SK-N-SH (cell line): ENCODE measurements around the gene A4GALT. TPM values are rescaled to one million over a fixed set of nuclear protein-coding genes. Genes with fewer than 3 reads are reported as not detected.
A peak's percentile ranks its signal among the peaks of the same experiment; 100 is the strongest.
"Not testable (repeated sequence)": the region's sequence is repeated elsewhere in the genome, so short reads cannot be mapped to it uniquely, and the experiment has no call there.

ENCODE experiments used
- CTCF ChIA-PET: fragments of 300-600, 350-600 bp; formaldehyde crosslinking; extraction: SDS; loops from one replicate; lab custom pipeline; 2021; lab: Yijun Ruan, JAX
- POLR2A ChIA-PET: fragments of 350-600 bp; sonication (Branson Sonifier 250); formaldehyde crosslinking; extraction: SDS; loops from one replicate; lab custom pipeline; 2020; ENCODE audit warnings: antibody characterized with exemption, inconsistent platforms; lab: Yijun Ruan, JAX
- DNase-seq: peaks from one replicate; pipeline ENCODE4 v3.0.0; 2012
- H2AFZ ChIP-seq: fragments of 200-600 bp; sonication (generic); 2 replicates; pipeline ENCODE4 v1.8.1; 2016; ENCODE audit warnings: antibody characterized with exemption, mild to moderate bottlenecking, low read depth
- H3F3A ChIP-seq: fragments of 200-600 bp; sonication (generic); replicated peaks from 2 replicates; pipeline ENCODE3; 2016; ENCODE audit warnings: antibody characterized with exemption, mild to moderate bottlenecking; ENCODE audit not compliant: insufficient read depth
- H3K27ac ChIP-seq, 2 experiments: fragments of 200-500 bp in 1 of 2; fragments of 200-600 bp in 1 of 2; sonication (Bioruptor generic) in 1 of 2; sonication (generic), shearing (Covaris generic) in 1 of 2; 2 replicates each; pipeline versions ENCODE4 v1.5.1 to v1.6.1; 2014 to 2016; ENCODE audit warnings: low read depth in 2 of 2, inconsistent platforms in 1 of 2, low read length in 1 of 2, mild to moderate bottlenecking in 1 of 2, mixed read lengths in 1 of 2
- H3K27me3 ChIP-seq: fragments of 200-600 bp; sonication (generic), shearing (Covaris generic); 2 replicates; pipeline ENCODE4 v1.6.1; 2016; ENCODE audit warnings: mixed run types; ENCODE audit not compliant: insufficient read depth
- H3K36me3 ChIP-seq, 2 experiments: fragments of 200-500 bp in 1 of 2; fragments of 200-600 bp in 1 of 2; sonication (Bioruptor generic) in 1 of 2; sonication (generic) in 1 of 2; replicated peaks in 1 of 2; 2 replicates each; pipeline versions ENCODE3 to v1.5.1; 2014 to 2016; ENCODE audit warnings: low read length in 1 of 2, mild to moderate bottlenecking in 1 of 2; ENCODE audit not compliant: insufficient read depth in 2 of 2, control insufficient read depth in 1 of 2
- H3K4me1 ChIP-seq, 2 experiments: fragments of 200-500 bp in 1 of 2; fragments of 200-600 bp in 1 of 2; sonication (Bioruptor generic) in 1 of 2; sonication (generic), shearing (Covaris generic) in 1 of 2; 2 replicates each; pipeline versions ENCODE4 v1.5.1 to v1.6.1; 2014 to 2016; ENCODE audit warnings: low read depth in 1 of 2, low read length in 1 of 2, mixed run types in 1 of 2; ENCODE audit not compliant: insufficient read depth in 2 of 2, control insufficient read depth in 1 of 2
- H3K4me2 ChIP-seq: fragments of 200-600 bp; sonication (generic), shearing (Covaris generic); 2 replicates; pipeline ENCODE4 v1.6.1; 2017; ENCODE audit warnings: mixed run types
- H3K4me3 ChIP-seq, 2 experiments: fragments of 200-500 bp in 1 of 2; fragments of 200-600 bp in 1 of 2; sonication (Bioruptor generic) in 1 of 2; sonication (generic), shearing (Covaris generic) in 1 of 2; 2 replicates each; pipeline versions ENCODE4 v1.5.1 to v1.8.1; 2014 to 2016; ENCODE audit warnings: low read depth in 2 of 2, inconsistent platforms in 1 of 2, low read length in 1 of 2, mild to moderate bottlenecking in 1 of 2, mixed read lengths in 1 of 2, moderate library complexity in 1 of 2
- H3K79me2 ChIP-seq: fragments of 200-600 bp; sonication (generic); 2 replicates; pipeline ENCODE4 v1.8.1; 2017; ENCODE audit warnings: mild to moderate bottlenecking; ENCODE audit not compliant: insufficient read depth
- H3K9ac ChIP-seq: fragments of 200-600 bp; sonication (generic); 2 replicates; pipeline ENCODE4 v1.6.1; 2017; ENCODE audit warnings: mixed run types
- H3K9me2 ChIP-seq: fragments of 200-600 bp; sonication (generic); 2 replicates; pipeline ENCODE4 v1.6.1; 2017; ENCODE audit warnings: mixed run types
- H3K9me3 ChIP-seq: fragments of 200-600 bp; sonication (generic); 2 replicates; pipeline ENCODE4 v1.6.1; 2017; ENCODE audit warnings: mixed run types, mild to moderate bottlenecking, moderate library complexity
- H4K20me1 ChIP-seq: fragments of 200-600 bp; sonication (generic); 2 replicates; pipeline ENCODE4 v1.6.1; 2017; ENCODE audit warnings: mild to moderate bottlenecking, mixed run types; ENCODE audit not compliant: insufficient read depth
- CTCF ChIP-seq: fragments of 200-600 bp; sonication (generic); IDR thresholded peaks from 2 replicates; pipeline ENCODE4 v1.6.1; 2017; ENCODE audit warnings: antibody characterized with exemption, mild to moderate bottlenecking, moderate library complexity
- EP300 ChIP-seq, 2 experiments: IDR thresholded peaks; 2 replicates each; pipeline versions ENCODE4 v1.4.0 to v1.6.1; 2012; ENCODE audit warnings: borderline replicate concordance in 1 of 2, low read depth in 1 of 2, low read length in 1 of 2
- MAX ChIP-seq: IDR thresholded peaks from 2 replicates; pipeline ENCODE4 v1.4.0; 2012; ENCODE audit warnings: low read depth
- NRF1 ChIP-seq: IDR thresholded peaks from 2 replicates; pipeline ENCODE4 v1.6.1; 2012; ENCODE audit warnings: low read depth, mild to moderate bottlenecking, low read length
- POLR2AphosphoS5 ChIP-seq: IDR thresholded peaks from 2 replicates; pipeline ENCODE4 v1.6.1; 2012; ENCODE audit warnings: low read depth, low read length
- RAD21 ChIP-seq: IDR thresholded peaks from 2 replicates; pipeline ENCODE4 v1.6.1; 2012; ENCODE audit warnings: mild to moderate bottlenecking, low read length
- RFX5 ChIP-seq: IDR thresholded peaks from 2 replicates; pipeline ENCODE4 v1.6.1; 2012; ENCODE audit warnings: mild to moderate bottlenecking, improper control_type of control experiment, low read length
- SMC3 ChIP-seq: IDR thresholded peaks from 2 replicates; pipeline ENCODE4 v1.6.1; 2012; ENCODE audit warnings: low read depth, low read length, improper control_type of control experiment
- USF2 ChIP-seq: fragments of 150-350 bp; IDR thresholded peaks from 2 replicates; pipeline ENCODE4 v1.6.1; 2017; ENCODE audit warnings: antibody characterized with exemption, low read length, low read depth, borderline replicate concordance
- YY1 ChIP-seq: IDR thresholded peaks from 2 replicates; pipeline ENCODE4 v1.4.0; 2012; ENCODE audit warnings: low read depth, mild to moderate bottlenecking
- WGBS: methylation state at CpG from one replicate; pipeline ENCODE4 v1.1.6; 2017; ENCODE audit warnings: low lambda C conversion rate; 5-methylcytosine and 5-hydroxymethylcytosine counted together
- polyA plus RNA-seq, 3 experiments: library from polyadenylated mRNA; depleted of rRNA; stranded (reverse); fragments of >200 nt; gene quantifications; 2 replicates each; pipeline ENCODE4 v1.2.3, GENCODE V29; 2012

The A4GALT gene
- polyA plus RNA-seq, 1 of the 3 experiments (the other 2 are of a cell fraction) = 9.5 TPM

GRCh38 chr22:42676059-42676607 lies 44.5 kb downstream of the A4GALT start:
- Histone ChIP-seq H3K27me3 (no peaks in the 10 kb centered on the region), H3K4me2 (no peak overlapping the region), H3K36me3 (no peaks in the 10 kb centered on the region), H3K9me2 (no peaks in the 10 kb centered on the region), H3F3A (no peaks in the 10 kb centered on the region), H3K27ac (no peak overlapping the region), H3K79me2 (no peaks in the 10 kb centered on the region), H3K9ac (no peak overlapping the region), H2AFZ (no peak overlapping the region), H3K4me1 (peaks cover 0 to 4% of the 10 kb centered on the region in 2 experiments; a peak in 1 of 4 replicates), H4K20me1 (no peaks in the 10 kb centered on the region), H3K9me3 (no peaks in the 10 kb centered on the region), H3K4me3 (no peak overlapping the region)
- no peak for DNase-seq
- CTCF ChIA-PET = no interaction called here
- POLR2A ChIA-PET = no interaction called here
- TF ChIP-seq MAX = no peak
- no peak for TF ChIP-seq SMC3
- TF ChIP-seq POLR2AphosphoS5 = no peak
- WGBS = 61% methylated on average over 6 of the region's 7 CpGs

GRCh38 chr22:42673898-42674401 lies 46.7 kb downstream of the A4GALT start:
- no peaks in the 10 kb centered on the region for H3F3A ChIP-seq
- H3K4me1 ChIP-seq = no peaks in the 10 kb centered on the region
- DNase-seq = no peak
- TF ChIP-seq NRF1 (no peak), CTCF (no peak), USF2 (no peak), MAX (no peak), RFX5 (peak; percentile 60), YY1 (no peak), RAD21 (no peak), EP300 (IDR thresholded peaks at IDR 0.05; ENCODE audit: borderline replicate concordance in 1 of 2, low read depth in 1 of 2, low read length in 1 of 2) (no peak)
- ChIA-PET POLR2A (no interaction called here), CTCF (no interaction called here)
- H3K27me3 ChIP-seq = no peaks in the 10 kb centered on the region
- no peaks in the 10 kb centered on the region for H3K9me2 ChIP-seq
- H2AFZ ChIP-seq = no peak overlapping the region
- no peaks in the 10 kb centered on the region for H3K36me3 ChIP-seq
- no peak overlapping the region for H3K27ac ChIP-seq
- no peak overlapping the region for H3K4me3 ChIP-seq
- H3K9me3 ChIP-seq = no peaks in the 10 kb centered on the region
- 40% methylated on average over 2 of the region's 2 CpGs for WGBS
- no peaks in the 10 kb centered on the region for H3K79me2 ChIP-seq
- H4K20me1 ChIP-seq = no peaks in the 10 kb centered on the region
- no peak overlapping the region for H3K4me2 ChIP-seq
- H3K9ac ChIP-seq = no peak overlapping the region

GRCh38 chr22:42673071-42673470 lies 47.6 kb downstream of the A4GALT start:
- CTCF ChIA-PET, H3K9ac ChIP-seq, H3K4me1 ChIP-seq, H3K9me3 ChIP-seq, H3K27me3 ChIP-seq, H3K36me3 ChIP-seq, H3F3A ChIP-seq, H4K20me1 ChIP-seq, H3K79me2 ChIP-seq, H3K4me3 ChIP-seq, H2AFZ ChIP-seq, H3K4me2 ChIP-seq, H3K9me2 ChIP-seq, DNase-seq, POLR2A ChIA-PET, H3K27ac ChIP-seq: not testable (repeated sequence)
- WGBS = 94% methylated on average over 9 of the region's 13 CpGs
